ENCODE data around the gene GPRASP3. TPM values are rescaled to one million over a fixed set of nuclear protein-coding genes. Genes with fewer than 3 reads are reported as not detected.
A peak's percentile ranks its signal among the peaks of the same experiment; 100 is the strongest.

The GPRASP3 gene
- total RNA-seq, 1 donor from 2014 or later, result 1.8 TPM

GRCh38 chrX:102765217-102765616 lies 44.7 kb downstream of the GPRASP3 start:
- no peak for ATAC-seq

GRCh38 chrX:102765809-102766208 lies 45.3 kb downstream of the GPRASP3 start:
- no peak for ATAC-seq

GRCh38 chrX:102767287-102767686 lies 46.7 kb downstream of the GPRASP3 start:
- no peak for ATAC-seq

GRCh38 chrX:102768987-102769761 lies 48.6 kb downstream of the GPRASP3 start:
- peak; percentile 93 for ATAC-seq

Other genes starting within 250 kb of the GPRASP3 start
- gene TCP11X2, start 248.9 kb upstream of the GPRASP3 start, total RNA-seq, result not detected
- not detected for gene TMSB15A, start 204.0 kb upstream of the GPRASP3 start, total RNA-seq
- gene ARMCX5, start 121.2 kb upstream of the GPRASP3 start, total RNA-seq, result 7.3 TPM
- 1.2 TPM for gene GPRASP1, start 69.3 kb upstream of the GPRASP3 start, total RNA-seq
- 3.1 TPM for gene GPRASP2, start 8.3 kb upstream of the GPRASP3 start, total RNA-seq
- gene RAB40AL, start 216.5 kb downstream of the GPRASP3 start, total RNA-seq, result 0.68 TPM